ENCODE data around the gene RPL15. TPM values are rescaled to one million over a fixed set of nuclear protein-coding genes. Genes with fewer than 3 reads are reported as not detected.

The RPL15 gene
- total RNA-seq, 1 donor from 2014 or later: 1,859 TPM

- Mint-ChIP-seq H3K4me1 (ENCODE audit: low read depth) (peaks cover 4% of the 10 kb centered on the region), H3K9me3 (ENCODE audit: low read depth) (no peaks in the 10 kb centered on the region), H3K4me3 (ENCODE audit: low read depth) (no peak overlapping the region), H3K27ac (no peak overlapping the region), H3K27me3 (no peaks in the 10 kb centered on the region), H3K36me3 (ENCODE audit: insufficient read depth) (peaks cover 8% of the 10 kb centered on the region)
- no peak for DNase-seq (ENCODE audit: low spot score, unreplicated experiment)
- TF ChIP-seq, protein P1, sequence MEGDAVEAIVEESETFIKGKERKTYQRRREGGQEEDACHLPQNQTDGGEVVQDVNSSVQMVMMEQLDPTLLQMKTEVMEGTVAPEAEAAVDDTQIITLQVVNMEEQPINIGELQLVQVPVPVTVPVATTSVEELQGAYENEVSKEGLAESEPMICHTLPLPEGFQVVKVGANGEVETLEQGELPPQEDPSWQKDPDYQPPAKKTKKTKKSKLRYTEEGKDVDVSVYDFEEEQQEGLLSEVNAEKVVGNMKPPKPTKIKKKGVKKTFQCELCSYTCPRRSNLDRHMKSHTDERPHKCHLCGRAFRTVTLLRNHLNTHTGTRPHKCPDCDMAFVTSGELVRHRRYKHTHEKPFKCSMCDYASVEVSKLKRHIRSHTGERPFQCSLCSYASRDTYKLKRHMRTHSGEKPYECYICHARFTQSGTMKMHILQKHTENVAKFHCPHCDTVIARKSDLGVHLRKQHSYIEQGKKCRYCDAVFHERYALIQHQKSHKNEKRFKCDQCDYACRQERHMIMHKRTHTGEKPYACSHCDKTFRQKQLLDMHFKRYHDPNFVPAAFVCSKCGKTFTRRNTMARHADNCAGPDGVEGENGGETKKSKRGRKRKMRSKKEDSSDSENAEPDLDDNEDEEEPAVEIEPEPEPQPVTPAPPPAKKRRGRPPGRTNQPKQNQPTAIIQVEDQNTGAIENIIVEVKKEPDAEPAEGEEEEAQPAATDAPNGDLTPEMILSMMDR (IDR thresholded peaks at IDR 0.05; ENCODE audit: unreplicated experiment): no peak
These were observed 44.6 kb upstream of the RPL15 start for GRCh38 chr3:23872330-23872729.

- Mint-ChIP-seq H3K27me3 (no peaks in the 10 kb centered on the region), H3K36me3 (ENCODE audit: insufficient read depth) (peaks cover 17% of the 10 kb centered on the region), H3K4me1 (ENCODE audit: low read depth) (peaks cover 1% of the 10 kb centered on the region), H3K27ac (peak overlapping the region; percentile 11), H3K9me3 (ENCODE audit: low read depth) (peaks cover 7% of the 10 kb centered on the region), H3K4me3 (ENCODE audit: low read depth) (no peak overlapping the region)
- DNase-seq (ENCODE audit: low spot score, unreplicated experiment): no peak
- TF ChIP-seq, protein P1 (IDR thresholded peaks at IDR 0.05; ENCODE audit: unreplicated experiment): no peak
These were observed 43.0 kb upstream of the RPL15 start for GRCh38 chr3:23873941-23874340.

- H3K27ac Mint-ChIP-seq: peak overlapping the region; percentile 11
- H3K36me3 Mint-ChIP-seq (ENCODE audit: insufficient read depth): peaks cover 20% of the 10 kb centered on the region
- peaks cover 7% of the 10 kb centered on the region for H3K9me3 Mint-ChIP-seq (ENCODE audit: low read depth)
- H3K27me3 Mint-ChIP-seq: no peaks in the 10 kb centered on the region
- TF ChIP-seq, protein P1 (IDR thresholded peaks at IDR 0.05; ENCODE audit: unreplicated experiment): no peak
- no peak overlapping the region for H3K4me3 Mint-ChIP-seq (ENCODE audit: low read depth)
- DNase-seq (ENCODE audit: low spot score, unreplicated experiment): no peak
- H3K4me1 Mint-ChIP-seq (ENCODE audit: low read depth): peaks cover 1% of the 10 kb centered on the region
These were observed 42.4 kb upstream of the RPL15 start for GRCh38 chr3:23874359-23875112.

GRCh38 chr3:23875113-23875725 lies 41.7 kb upstream of the RPL15 start:
- TF ChIP-seq, protein P1 (IDR thresholded peaks at IDR 0.05; ENCODE audit: unreplicated experiment): no peak
- Mint-ChIP-seq H3K27me3 (no peaks in the 10 kb centered on the region), H3K36me3 (ENCODE audit: insufficient read depth) (peaks cover 19% of the 10 kb centered on the region)

GRCh38 chr3:23876923-23877322 lies 40.0 kb upstream of the RPL15 start:
- TF ChIP-seq, protein P1 (IDR thresholded peaks at IDR 0.05; ENCODE audit: unreplicated experiment): no peak
- H3K9me3 Mint-ChIP-seq (ENCODE audit: low read depth): peaks cover 7% of the 10 kb centered on the region
- H3K36me3 Mint-ChIP-seq (ENCODE audit: insufficient read depth): peaks cover 27% of the 10 kb centered on the region
- no peak overlapping the region for H3K27ac Mint-ChIP-seq
- no peaks in the 10 kb centered on the region for H3K4me1 Mint-ChIP-seq (ENCODE audit: low read depth)
- DNase-seq (ENCODE audit: low spot score, unreplicated experiment): no peak
- H3K4me3 Mint-ChIP-seq (ENCODE audit: low read depth): no peak overlapping the region
- no peaks in the 10 kb centered on the region for H3K27me3 Mint-ChIP-seq

More at GRCh38 chr3:23875113-23875725, 41.7 kb upstream of the RPL15 start:
- Mint-ChIP-seq H3K9me3 (ENCODE audit: low read depth) (peaks cover 7% of the 10 kb centered on the region), H3K4me3 (ENCODE audit: low read depth) (no peak overlapping the region), H3K4me1 (ENCODE audit: low read depth) (no peaks in the 10 kb centered on the region), H3K27ac (no peak overlapping the region)
- no peak for DNase-seq (ENCODE audit: low spot score, unreplicated experiment)

Data from progenitor cell of endocrine pancreas (in vitro differentiated cells).